ENCODE measurements around the gene OLFM2. TPM values are rescaled to one million over a fixed set of nuclear protein-coding genes. Genes with fewer than 3 reads are reported as not detected.
"Not testable (repeated sequence)": the region's sequence is repeated elsewhere in the genome, so short reads cannot be mapped to it uniquely, and the experiment has no call there.

OLFM2 gene
- total RNA-seq, result 0.39 and 1.1 TPM in 2 replicates

GRCh38 chr19:9936326-9937000 is at the start of gene OLFM2:
OLFM2 (minus strand) TSS chr19:9936515; CDS start chr19:9936366, 149 bp downstream.
- no peak for DNase-seq (ENCODE audit: low read depth in 2 of 2)

GRCh38 chr19:9981406-9982260 is 45.3 kb upstream of the OLFM2 start:
- DNase-seq (ENCODE audit: low read depth in 2 of 2), result no peak

GRCh38 chr19:9972103-9972502 is 35.8 kb upstream of the OLFM2 start:
- no peak for DNase-seq (ENCODE audit: low read depth in 2 of 2)

- no peak for DNase-seq (ENCODE audit: low read depth in 2 of 2)
Observed at GRCh38 chr19:9971166-9971897, 35.0 kb upstream of the OLFM2 start.

GRCh38 chr19:9970481-9970880 is 34.2 kb upstream of the OLFM2 start:
- DNase-seq (ENCODE audit: low read depth in 2 of 2), result no peak

GRCh38 chr19:9969688-9969975 is 33.3 kb upstream of the OLFM2 start:
- DNase-seq (ENCODE audit: low read depth in 2 of 2), result no peak

- DNase-seq (ENCODE audit: low read depth in 2 of 2), result no peak
Observed at GRCh38 chr19:9968820-9969687, 32.7 kb upstream of the OLFM2 start.

- no peak for DNase-seq (ENCODE audit: low read depth in 2 of 2)
Observed at GRCh38 chr19:9967326-9967725, 31.0 kb upstream of the OLFM2 start.

GRCh38 chr19:9966448-9966847 is 30.1 kb upstream of the OLFM2 start:
- no peak for DNase-seq (ENCODE audit: low read depth in 2 of 2)

- DNase-seq (ENCODE audit: low read depth in 2 of 2), result no peak
Observed at GRCh38 chr19:9966024-9966423, 29.7 kb upstream of the OLFM2 start.

- no peak for DNase-seq (ENCODE audit: low read depth in 2 of 2)
Observed at GRCh38 chr19:9962623-9963290, 26.4 kb upstream of the OLFM2 start.

GRCh38 chr19:9961103-9961502 is 24.8 kb upstream of the OLFM2 start:
- DNase-seq (ENCODE audit: low read depth in 2 of 2), result no peak

GRCh38 chr19:9958379-9958821 is 22.1 kb upstream of the OLFM2 start:
- DNase-seq (ENCODE audit: low read depth in 2 of 2), result no peak

GRCh38 chr19:9956956-9957355 is 20.6 kb upstream of the OLFM2 start:
- DNase-seq (ENCODE audit: low read depth in 2 of 2), result no peak

GRCh38 chr19:9953802-9954542 is 17.7 kb upstream of the OLFM2 start:
- DNase-seq (ENCODE audit: low read depth in 2 of 2), result no peak

- no peak for DNase-seq (ENCODE audit: low read depth in 2 of 2)
Observed at GRCh38 chr19:9952276-9952675, 16.0 kb upstream of the OLFM2 start.

GRCh38 chr19:9947441-9947840 is 11.1 kb upstream of the OLFM2 start:
- DNase-seq (ENCODE audit: low read depth in 2 of 2), result no peak

GRCh38 chr19:9946528-9947125 is 10.3 kb upstream of the OLFM2 start:
- DNase-seq (ENCODE audit: low read depth in 2 of 2), result not testable (repeated sequence)

- DNase-seq (ENCODE audit: low read depth in 2 of 2), result peak in 1 of 2 donors; percentile 24
Observed at GRCh38 chr19:9945319-9945966, 9.1 kb upstream of the OLFM2 start.

Data from dermis microvascular lymphatic vessel endothelial cell (primary cell).